Sigmoid colon (tissue), 4 donors: ENCODE results near the gene PRR30.

ENCODE experiments used
- CTCF ChIP-seq, 4 experiments: fragments of 450-650 bp in 3 of 4; fragments of 200-600 bp in 1 of 4; IDR thresholded peaks; one replicate each; pipeline ENCODE4 v1.5.1; 2016 to 2019; ENCODE audit warnings: antibody characterized with exemption in 4 of 4, mild to moderate bottlenecking in 3 of 4, moderate library complexity in 2 of 4
- EP300 ChIP-seq, 4 donors: sonication (generic); formaldehyde crosslinking; IDR thresholded peaks; one replicate each; pipeline ENCODE4 v1.6.1; 2017; ENCODE audit warnings: antibody characterized with exemption in 4 of 4
- POLR2A ChIP-seq, 2 donors: fragments of 450-650 bp; IDR thresholded peaks; one replicate each; pipeline ENCODE4 v1.6.1; 2016; ENCODE audit warnings: antibody characterized with exemption in 2 of 2, mild to moderate bottlenecking in 2 of 2, moderate library complexity in 2 of 2
- POLR2AphosphoS5 ChIP-seq, 4 donors: sonication (generic); formaldehyde crosslinking; IDR thresholded peaks; one replicate each; pipeline ENCODE4 v1.6.1; 2017; ENCODE audit warnings: antibody characterized with exemption in 4 of 4

- TF ChIP-seq CTCF (IDR thresholded peaks at IDR 0.05) (no peak), POLR2A (IDR thresholded peaks at IDR 0.05) (no peak), POLR2AphosphoS5 (IDR thresholded peaks at IDR 0.05) (no peak), EP300 (IDR thresholded peaks at IDR 0.05) (no peak)
Observed at GRCh38 chr2:27177441-27178351, 38.5 kb upstream of the PRR30 start.
